ACC112 (cell line): ENCODE results near the gene NOXO1.

ENCODE experiments used
- H2AFZ ChIP-seq: fragments of 200-600 bp; sonication (generic); one replicate; pipeline ENCODE4 v1.6.0; 2017; ENCODE audit warnings: antibody characterized with exemption, low read length; ENCODE audit not compliant: unreplicated experiment
- H3K27ac ChIP-seq: fragments of 200-600 bp; sonication (generic); 2 replicates; pipeline ENCODE4 v1.5.1; 2014; ENCODE audit warnings: low read depth, mild to moderate bottlenecking, antibody characterized with exemption, low read length, moderate library complexity
- H3K27me3 ChIP-seq: fragments of 200-600 bp; sonication (generic); 2 replicates; pipeline ENCODE4 v1.6.1; 2014; ENCODE audit warnings: mild to moderate bottlenecking, antibody characterized with exemption, low read length, moderate library complexity, mixed read lengths; ENCODE audit not compliant: insufficient read depth
- H3K36me3 ChIP-seq: fragments of 200-600 bp; sonication (generic); 2 replicates; pipeline ENCODE4 v1.6.1; 2016; ENCODE audit warnings: mild to moderate bottlenecking, antibody characterized with exemption, low read length, moderate library complexity, mixed read lengths; ENCODE audit not compliant: insufficient read depth
- H3K4me1 ChIP-seq: fragments of 200-600 bp; sonication (generic); one replicate; pipeline ENCODE4 v1.6.1; 2016; ENCODE audit warnings: low read length, mixed read lengths; ENCODE audit not compliant: insufficient read depth, unreplicated experiment, control insufficient read depth
- H3K4me3 ChIP-seq: fragments of 200-600 bp; sonication (generic); 2 replicates; pipeline ENCODE4 v1.5.1; 2014; ENCODE audit warnings: mild to moderate bottlenecking, low read depth, low read length
- H3K79me2 ChIP-seq: fragments of 200-600 bp; sonication (generic); one replicate; pipeline ENCODE4 v1.6.0; 2016; ENCODE audit warnings: low read length; ENCODE audit not compliant: control insufficient read depth, unreplicated experiment, insufficient read depth

The NOXO1 gene

DNA sequence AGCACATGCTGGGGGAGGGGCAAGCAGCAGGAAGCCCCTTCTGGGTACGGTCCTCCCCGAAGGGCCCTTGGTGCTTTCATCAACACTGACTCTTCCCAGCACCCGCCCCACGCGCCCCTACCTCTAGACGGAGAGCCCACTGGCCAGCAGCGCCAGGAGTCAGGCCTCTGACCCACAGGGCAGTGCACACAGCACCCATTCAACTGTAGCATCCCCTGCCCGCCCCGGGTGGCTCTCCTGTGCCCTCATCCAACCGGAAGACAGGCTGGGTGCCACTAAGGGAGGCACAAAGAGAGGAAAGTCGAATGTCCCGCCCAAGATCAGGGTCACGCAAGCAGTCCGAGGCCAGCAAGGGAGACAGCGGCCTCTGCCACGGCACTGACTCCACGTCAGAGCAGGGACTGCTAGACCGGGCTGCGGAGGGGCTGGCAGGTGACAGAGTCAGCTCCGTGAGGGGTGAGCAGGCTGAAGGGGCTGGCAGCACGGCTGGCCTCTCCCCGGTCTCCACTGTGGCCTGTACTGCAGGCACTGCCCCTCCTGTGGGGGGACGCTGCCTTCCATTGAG is 48.1 kb downstream of the NOXO1 start:
- Histone ChIP-seq H3K36me3 (no peaks in the 10 kb centered on the region), H2AFZ (no peak overlapping the region), H3K27me3 (no peaks in the 10 kb centered on the region), H3K79me2 (no peaks in the 10 kb centered on the region), H3K4me1 (no peaks in the 10 kb centered on the region), H3K27ac (no peak overlapping the region), H3K4me3 (no peak overlapping the region)

DNA sequence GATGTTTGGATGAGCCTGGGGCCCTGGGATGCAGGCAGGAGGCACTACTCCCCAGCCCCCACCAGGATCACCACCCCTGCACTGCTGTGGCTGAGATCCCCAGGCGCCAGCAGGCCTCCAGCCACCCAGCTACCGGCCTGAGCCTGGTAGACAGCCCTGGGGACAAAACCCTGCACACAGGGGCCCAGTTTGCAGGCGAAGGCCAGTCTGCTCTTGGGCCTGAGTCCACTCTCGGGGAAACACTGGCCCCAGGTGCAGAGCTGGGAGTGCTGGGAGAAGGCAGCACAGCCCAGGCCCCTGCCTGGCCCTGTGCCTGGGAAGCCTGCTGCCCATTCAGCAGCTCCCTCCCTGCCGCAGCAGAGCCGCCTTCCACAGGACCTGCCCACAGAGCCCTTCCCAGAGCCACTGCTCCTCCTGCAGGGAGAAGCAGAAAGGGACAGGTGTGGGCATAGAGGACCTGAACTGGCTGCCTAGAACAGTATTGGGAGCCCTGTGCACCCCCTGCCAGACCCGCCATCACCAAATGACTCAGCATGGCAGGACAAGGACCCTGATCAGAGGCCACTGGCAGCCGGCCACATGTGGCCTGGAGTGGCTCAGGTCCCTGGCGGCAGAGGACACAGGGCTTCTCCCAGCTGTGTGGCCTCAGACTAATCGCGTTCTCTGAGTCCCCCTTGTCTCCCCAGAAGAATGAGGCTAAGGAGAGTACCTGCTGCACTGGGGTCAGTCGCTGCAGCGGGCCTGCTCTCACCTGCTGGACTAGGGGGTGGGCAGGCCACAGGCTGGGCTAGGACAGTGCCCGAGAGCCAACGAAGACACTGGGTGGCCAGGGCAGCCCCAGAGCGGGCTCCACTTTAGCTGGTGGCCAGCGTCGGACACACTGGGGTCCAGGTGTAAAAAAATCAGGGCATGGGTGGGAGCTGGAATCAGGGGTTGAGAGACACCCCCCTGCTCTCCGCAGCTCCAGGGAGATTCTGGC is 48.9 kb downstream of the NOXO1 start:
- Histone ChIP-seq H3K4me3 (no peak overlapping the region), H3K27me3 (no peaks in the 10 kb centered on the region), H3K4me1 (no peaks in the 10 kb centered on the region), H2AFZ (no peak overlapping the region), H3K36me3 (no peaks in the 10 kb centered on the region), H3K27ac (no peak overlapping the region), H3K79me2 (no peaks in the 10 kb centered on the region)

DNA sequence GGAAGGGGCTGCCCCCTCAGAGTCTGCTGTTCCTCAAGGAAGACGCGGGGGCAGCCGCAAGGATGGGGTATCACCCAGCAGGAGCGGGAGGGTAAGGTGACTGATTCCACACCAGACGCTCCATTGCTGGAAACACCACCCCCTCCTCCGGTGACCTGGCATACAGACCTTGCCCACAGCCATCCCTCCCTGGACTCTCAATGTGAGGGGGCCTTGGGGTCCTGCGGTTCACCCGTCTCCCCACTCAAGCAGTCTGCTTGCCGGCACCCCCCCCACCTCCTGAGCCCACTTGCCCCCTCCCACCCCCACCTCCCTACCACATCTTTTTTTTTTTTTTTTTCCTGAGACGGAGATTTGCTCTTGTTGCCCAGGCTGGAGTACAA is 50.9 kb downstream of the NOXO1 start:
- Histone ChIP-seq H3K27ac (no peak overlapping the region), H3K4me3 (no peak overlapping the region), H3K79me2 (no peaks in the 10 kb centered on the region), H2AFZ (no peak overlapping the region), H3K4me1 (no peaks in the 10 kb centered on the region), H3K27me3 (no peaks in the 10 kb centered on the region), H3K36me3 (no peaks in the 10 kb centered on the region)

DNA sequence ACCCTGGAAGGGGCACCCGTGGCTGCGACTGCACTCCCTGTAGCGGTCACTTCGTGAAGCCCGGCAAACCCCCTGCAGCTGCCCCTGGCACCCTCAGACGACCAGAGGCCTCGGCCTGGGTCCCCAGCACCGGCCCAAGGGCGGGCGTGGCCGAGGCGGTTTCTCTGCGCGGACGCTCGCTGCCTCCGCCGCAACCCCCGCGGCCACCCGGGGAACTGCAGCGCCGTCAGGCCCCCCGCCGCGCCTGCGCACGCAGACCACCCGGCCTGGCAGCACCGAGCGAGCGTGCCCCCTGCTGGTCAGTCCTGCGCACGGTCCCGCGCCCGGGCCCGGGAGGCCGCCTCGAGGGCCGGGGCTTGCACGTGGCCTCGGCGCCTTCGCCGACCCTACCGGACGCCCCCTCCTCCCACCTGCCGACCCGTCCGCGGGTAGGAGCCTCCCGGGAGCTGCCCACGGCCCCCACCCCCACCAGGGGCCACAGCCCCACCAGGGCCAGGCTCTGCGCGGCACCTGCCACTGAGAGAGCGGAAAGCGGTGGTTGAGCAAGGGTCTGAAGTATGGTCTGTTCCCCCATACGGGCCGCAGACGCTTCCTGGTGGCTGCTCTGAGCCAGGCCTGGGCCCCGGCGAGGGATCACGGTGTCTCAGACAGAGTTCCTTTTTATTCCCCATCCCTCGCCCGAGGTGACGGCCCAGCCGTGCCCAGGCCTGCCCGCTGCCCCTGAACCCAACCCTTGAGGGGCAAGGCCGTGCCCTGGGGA is 51.5 kb downstream of the NOXO1 start:
- Histone ChIP-seq H3K4me3 (peak overlapping the region; percentile 71), H3K27me3 (no peaks in the 10 kb centered on the region), H3K36me3 (no peaks in the 10 kb centered on the region), H3K79me2 (no peaks in the 10 kb centered on the region), H2AFZ (peak overlapping the region; percentile 94), H3K4me1 (no peaks in the 10 kb centered on the region), H3K27ac (no peak overlapping the region)

DNA sequence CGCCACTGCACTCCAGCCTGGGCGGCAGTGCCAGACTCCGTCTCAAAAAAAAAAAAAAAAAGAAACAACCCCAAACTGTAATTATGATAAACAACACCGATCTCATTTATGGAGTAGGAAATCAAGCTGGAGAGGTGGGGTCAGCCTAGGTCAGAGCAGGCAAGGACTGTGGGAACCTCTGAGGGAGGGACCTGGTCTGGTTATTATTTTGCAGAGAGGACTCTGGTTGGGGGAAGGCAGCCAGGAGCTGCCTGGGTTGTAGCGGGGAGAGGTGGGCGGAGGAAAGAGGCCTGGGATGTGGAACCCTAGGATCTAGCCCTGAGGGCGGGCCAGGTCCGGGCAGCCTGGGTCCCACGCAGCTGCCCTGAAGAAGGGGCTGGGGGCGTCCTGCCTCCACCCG is 52.2 kb downstream of the NOXO1 start:
- peak overlapping the region; percentile 81 for H2AFZ ChIP-seq
- H3K4me1 ChIP-seq: no peaks in the 10 kb centered on the region
- no peaks in the 10 kb centered on the region for H3K36me3 ChIP-seq
- no peaks in the 10 kb centered on the region for H3K79me2 ChIP-seq
- H3K27me3 ChIP-seq: no peaks in the 10 kb centered on the region
- H3K4me3 ChIP-seq: peak overlapping the region; percentile 71
- no peak overlapping the region for H3K27ac ChIP-seq
